Sigmoid colon (tissue), 7 donors: ENCODE data around the gene ZNF787. TPM values are rescaled to one million over a fixed set of nuclear protein-coding genes. Genes with fewer than 3 reads are reported as not detected.

Experiments
- DNase-seq: peaks from one replicate; pipeline ENCODE4 v3.0.0-alpha.2; 2019
- H3K27ac ChIP-seq, 4 donors: fragments of 200-600 bp; sonication (generic); one replicate each; pipeline ENCODE4 v1.5.1; 2016 to 2019; ENCODE audit warnings: mild to moderate bottlenecking in 1 of 4
- H3K27me3 ChIP-seq, 3 donors: fragments of 200-600 bp; sonication (generic); one replicate each; pipeline ENCODE4 v1.5.1; 2019; ENCODE audit warnings: mild to moderate bottlenecking in 1 of 3
- H3K36me3 ChIP-seq, 4 donors: fragments of 200-600 bp; sonication (generic); one replicate each; pipeline ENCODE4 v1.5.1; 2016 to 2019
- H3K4me1 ChIP-seq, 4 donors: fragments of 200-600 bp; sonication (generic); one replicate each; pipeline ENCODE4 v1.5.1; 2017 to 2019
- H3K4me3 ChIP-seq, 4 donors: fragments of 200-600 bp; sonication (generic); one replicate each; pipeline ENCODE4 v1.5.1; 2017 to 2019; ENCODE audit warnings: mild to moderate bottlenecking in 2 of 4, moderate library complexity in 1 of 4
- H3K9me3 ChIP-seq, 4 donors: fragments of 200-600 bp in 3 of 4; sonication (generic) in 3 of 4; one replicate each; pipeline versions ENCODE4 v1.5.1 to v1.6.1; 2013 to 2019
- EP300 ChIP-seq, 4 donors: sonication (generic); formaldehyde crosslinking; IDR thresholded peaks; one replicate each; pipeline ENCODE4 v1.6.1; 2017; ENCODE audit warnings: antibody characterized with exemption in 4 of 4
- POLR2A ChIP-seq, 2 donors: fragments of 450-650 bp; IDR thresholded peaks; one replicate each; pipeline ENCODE4 v1.6.1; 2016; ENCODE audit warnings: antibody characterized with exemption in 2 of 2, mild to moderate bottlenecking in 2 of 2, moderate library complexity in 2 of 2
- POLR2AphosphoS5 ChIP-seq, 4 donors: sonication (generic); formaldehyde crosslinking; IDR thresholded peaks; one replicate each; pipeline ENCODE4 v1.6.1; 2017; ENCODE audit warnings: antibody characterized with exemption in 4 of 4
- WGBS, 2 donors: extraction: QIAGEN DNeasy Blood & Tissue Kit; methylation state at CpG; one replicate each; pipeline ENCODE4 v1.1.7; 2013; 5-methylcytosine and 5-hydroxymethylcytosine counted together
- intact Hi-C: fragments of 100-400 bp; cut with DNase I; formaldehyde crosslinking; loops from one replicate; pipeline ENCODE4 v1.15.1; 2023
- polyA plus RNA-seq, 3 donors: library from polyadenylated mRNA; stranded (reverse); fragments of 200-250 nt; gene quantifications; one replicate each; pipeline ENCODE4 v1.2.3, GENCODE V29; 2013
- total RNA-seq, 4 donors: library from RNA; depleted of rRNA; stranded (reverse); fragments of >200 nt; gene quantifications; one replicate each; pipeline ENCODE4 v1.1.0, GENCODE V29; 2016
- TF ChIP-seq, protein P1 (sequence below), 4 experiments: fragments of 450-650 bp in 3 of 4; fragments of 200-600 bp in 1 of 4; IDR thresholded peaks; one replicate each; pipeline ENCODE4 v1.5.1; 2016 to 2019; ENCODE audit warnings: antibody characterized with exemption in 4 of 4, mild to moderate bottlenecking in 3 of 4, moderate library complexity in 2 of 4
- donor health status: healthy with polysubstance abuse.
- donor health status: Bipolar disorder and iron deficiency.
- donor health status: healthy.

Gene ZNF787
- total and polyA plus RNA-seq, 7 donors = 11.0 to 38.3 (median 14.1) TPM

DNA sequence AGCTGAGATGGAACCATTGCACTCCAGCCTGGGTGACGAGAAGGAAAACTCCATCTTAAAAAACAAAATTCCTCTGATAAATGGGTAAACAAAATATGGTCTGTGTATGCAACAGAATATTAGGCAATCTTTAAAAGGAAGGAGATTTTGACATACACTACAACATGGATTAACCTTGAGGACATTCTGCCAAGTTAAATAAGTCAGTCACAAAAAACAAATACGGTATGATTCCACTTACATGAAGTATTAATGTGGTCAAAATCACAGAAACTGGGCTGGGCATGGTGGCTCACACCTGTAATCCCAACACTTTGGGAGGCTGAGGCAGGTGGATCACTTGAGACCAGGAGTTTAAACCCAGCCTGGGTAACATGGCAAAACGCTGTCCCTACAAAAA is 17.0 kb upstream of the ZNF787 start:
- Histone ChIP-seq H3K4me3 (no peak overlapping the region), H3K4me1 (peaks cover 0 to 24% (median 21%) of the 10 kb centered on the region in 4 donors), H3K27ac (no peak overlapping the region), H3K9me3 (no peaks in the 10 kb centered on the region), H3K27me3 (no peaks in the 10 kb centered on the region), H3K36me3 (no peaks in the 10 kb centered on the region)
- WGBS, 2 donors = 26 to 71% methylated on average over 3 of the region's 3 CpGs
- intact Hi-C loops = no loop called here
- TF ChIP-seq, protein P1, sequence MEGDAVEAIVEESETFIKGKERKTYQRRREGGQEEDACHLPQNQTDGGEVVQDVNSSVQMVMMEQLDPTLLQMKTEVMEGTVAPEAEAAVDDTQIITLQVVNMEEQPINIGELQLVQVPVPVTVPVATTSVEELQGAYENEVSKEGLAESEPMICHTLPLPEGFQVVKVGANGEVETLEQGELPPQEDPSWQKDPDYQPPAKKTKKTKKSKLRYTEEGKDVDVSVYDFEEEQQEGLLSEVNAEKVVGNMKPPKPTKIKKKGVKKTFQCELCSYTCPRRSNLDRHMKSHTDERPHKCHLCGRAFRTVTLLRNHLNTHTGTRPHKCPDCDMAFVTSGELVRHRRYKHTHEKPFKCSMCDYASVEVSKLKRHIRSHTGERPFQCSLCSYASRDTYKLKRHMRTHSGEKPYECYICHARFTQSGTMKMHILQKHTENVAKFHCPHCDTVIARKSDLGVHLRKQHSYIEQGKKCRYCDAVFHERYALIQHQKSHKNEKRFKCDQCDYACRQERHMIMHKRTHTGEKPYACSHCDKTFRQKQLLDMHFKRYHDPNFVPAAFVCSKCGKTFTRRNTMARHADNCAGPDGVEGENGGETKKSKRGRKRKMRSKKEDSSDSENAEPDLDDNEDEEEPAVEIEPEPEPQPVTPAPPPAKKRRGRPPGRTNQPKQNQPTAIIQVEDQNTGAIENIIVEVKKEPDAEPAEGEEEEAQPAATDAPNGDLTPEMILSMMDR (IDR thresholded peaks at IDR 0.05) = no peak
- DNase-seq = no peak

DNA sequence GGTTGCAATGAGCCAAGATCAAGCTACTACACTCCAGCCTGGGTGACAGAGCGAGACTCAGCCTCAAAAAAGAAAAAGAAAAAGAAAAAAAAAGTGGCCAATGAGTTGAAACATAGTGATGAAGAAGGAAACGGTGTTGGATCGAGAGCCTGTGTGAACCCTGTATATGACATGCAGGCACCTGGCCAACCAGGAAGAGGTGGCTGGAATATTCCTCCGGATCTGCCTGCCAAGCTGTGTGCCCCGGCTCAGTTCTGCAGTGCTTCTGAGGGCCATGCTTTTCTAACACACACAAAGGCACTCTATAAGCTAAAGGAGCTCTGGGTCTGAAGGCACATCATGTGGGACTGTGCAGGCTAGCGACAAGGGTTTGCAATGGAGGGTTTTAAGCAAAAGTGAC is 16.3 kb upstream of the ZNF787 start:
- TF ChIP-seq, protein P1 (IDR thresholded peaks at IDR 0.05) = no peak
- no peak for TF ChIP-seq POLR2A (IDR thresholded peaks at IDR 0.05)
- TF ChIP-seq EP300 (IDR thresholded peaks at IDR 0.05) = no peak
- no peak for TF ChIP-seq POLR2AphosphoS5 (IDR thresholded peaks at IDR 0.05)
- Histone ChIP-seq H3K36me3 (no peaks in the 10 kb centered on the region), H3K4me1 (peaks cover 0 to 21% (median 17%) of the 10 kb centered on the region in 4 donors), H3K27ac (peak overlapping the region in 1 of 4 donors; percentile 4), H3K9me3 (no peaks in the 10 kb centered on the region), H3K27me3 (no peaks in the 10 kb centered on the region), H3K4me3 (no peak overlapping the region)
- intact Hi-C loops = no loop called here
- no peak for DNase-seq
- WGBS, 2 donors = 18 to 61% methylated on average over 6 of the region's 6 CpGs

DNA sequence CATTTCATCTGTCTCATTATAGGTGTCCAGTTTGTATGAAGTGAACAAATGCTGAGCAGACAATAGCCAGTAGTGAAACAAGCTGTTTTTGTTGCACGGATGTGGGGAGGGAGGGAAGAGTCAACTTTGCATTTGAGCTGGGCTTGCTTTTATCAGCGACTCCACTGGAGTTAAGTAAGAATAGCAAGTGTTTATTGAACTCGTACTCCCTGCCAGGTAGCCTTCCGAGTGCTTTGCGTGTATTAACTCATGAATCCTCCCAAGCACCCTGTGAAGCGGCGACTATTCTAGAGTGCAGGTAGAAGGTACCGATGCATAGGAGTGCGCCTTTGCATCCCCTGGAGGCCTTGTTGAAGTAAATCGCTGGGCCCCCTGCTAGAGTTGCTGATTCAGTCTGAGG is 15.3 kb upstream of the ZNF787 start:
- DNase-seq = no peak
- WGBS, 2 donors = 84 to 92% methylated on average over 10 of the region's 10 CpGs
- intact Hi-C loops = no loop called here
- no peaks in the 10 kb centered on the region for H3K27me3 ChIP-seq
- no peaks in the 10 kb centered on the region for H3K36me3 ChIP-seq
- H3K27ac ChIP-seq = no peak overlapping the region
- H3K4me1 ChIP-seq = peaks cover 0 to 20% (median 18%) of the 10 kb centered on the region in 4 donors
- no peak overlapping the region for H3K4me3 ChIP-seq
- TF ChIP-seq POLR2A (IDR thresholded peaks at IDR 0.05) (no peak), EP300 (IDR thresholded peaks at IDR 0.05) (no peak), POLR2AphosphoS5 (IDR thresholded peaks at IDR 0.05) (no peak)
- TF ChIP-seq, protein P1 (IDR thresholded peaks at IDR 0.05) = no peak
- H3K9me3 ChIP-seq = no peaks in the 10 kb centered on the region

DNA sequence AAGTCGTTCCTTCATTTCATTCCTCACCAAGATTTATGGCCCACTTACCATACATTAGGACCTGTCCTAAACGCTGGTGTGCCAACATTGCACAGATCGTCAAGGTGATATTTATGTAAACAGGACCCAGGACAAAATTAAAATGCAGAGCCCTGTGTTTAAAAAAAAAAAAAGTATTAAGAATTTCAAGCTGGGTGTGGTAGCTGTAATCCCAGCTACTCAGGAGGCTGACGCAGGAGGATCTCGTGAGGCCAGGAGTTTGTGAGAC is 13.5 kb upstream of the ZNF787 start:
- WGBS, 2 donors = 16 to 56% methylated on average over 5 of the region's 5 CpGs
- DNase-seq = no peak
- Histone ChIP-seq H3K4me3 (no peak overlapping the region), H3K4me1 (peaks cover 0 to 13% (median 10%) of the 10 kb centered on the region in 4 donors), H3K9me3 (no peaks in the 10 kb centered on the region), H3K27ac (no peak overlapping the region), H3K27me3 (no peaks in the 10 kb centered on the region), H3K36me3 (no peaks in the 10 kb centered on the region)
- intact Hi-C loops = no loop called here
- TF ChIP-seq POLR2AphosphoS5 (IDR thresholded peaks at IDR 0.05) (no peak), POLR2A (IDR thresholded peaks at IDR 0.05) (no peak), EP300 (IDR thresholded peaks at IDR 0.05) (no peak)
- TF ChIP-seq, protein P1 (IDR thresholded peaks at IDR 0.05) = no peak

DNA sequence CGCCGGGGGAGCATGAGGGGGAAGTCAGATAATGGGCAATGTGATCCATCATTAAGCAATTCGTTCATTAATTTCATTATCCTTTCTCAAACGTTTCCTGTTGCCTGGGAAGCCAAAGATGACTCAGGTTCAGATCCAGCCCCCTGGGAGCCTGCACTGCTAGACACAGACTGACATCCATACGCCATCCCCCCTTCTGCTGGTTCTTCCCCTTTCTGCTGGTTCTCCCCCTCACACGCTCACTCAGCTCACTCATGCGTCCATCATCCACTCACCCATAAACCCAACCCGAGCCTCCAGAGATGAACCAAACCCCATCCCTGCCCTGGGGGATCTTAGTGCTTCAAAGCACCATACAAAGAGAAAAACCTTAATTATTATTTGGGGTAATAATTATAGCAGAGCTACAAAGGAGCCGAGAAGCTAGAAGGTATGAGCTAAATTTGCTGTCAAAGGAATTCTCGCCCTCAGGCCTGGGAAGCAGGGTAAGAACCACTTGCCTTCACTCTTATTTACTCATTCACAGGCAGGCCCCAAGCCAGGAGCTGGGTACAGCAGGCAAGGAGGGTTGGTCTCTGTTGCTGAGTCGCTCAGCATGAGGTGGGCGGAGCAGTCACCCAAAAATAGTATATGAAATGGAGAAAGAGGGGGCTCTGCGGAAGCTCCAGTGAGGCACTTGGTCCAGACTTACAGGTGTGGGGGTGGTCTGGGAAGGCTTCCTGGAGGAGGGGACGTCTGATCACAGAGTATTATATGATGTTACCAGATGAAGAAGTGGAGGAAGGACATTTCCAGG is 13.0 kb upstream of the ZNF787 start:
- H3K27ac ChIP-seq = no peak overlapping the region
- H3K4me1 ChIP-seq = peaks cover 0 to 12% (median 10%) of the 10 kb centered on the region in 4 donors
- intact Hi-C loops = no loop called here
- 72 to 77% methylated on average over 14 of the region's 14 CpGs for WGBS, 2 donors
- no peaks in the 10 kb centered on the region for H3K27me3 ChIP-seq
- no peak for TF ChIP-seq POLR2A (IDR thresholded peaks at IDR 0.05)
- TF ChIP-seq, protein P1 (IDR thresholded peaks at IDR 0.05) = no peak
- TF ChIP-seq EP300 (IDR thresholded peaks at IDR 0.05) = no peak
- no peak for TF ChIP-seq POLR2AphosphoS5 (IDR thresholded peaks at IDR 0.05)
- H3K4me3 ChIP-seq = no peak overlapping the region
- no peaks in the 10 kb centered on the region for H3K9me3 ChIP-seq
- DNase-seq = no peak
- H3K36me3 ChIP-seq = no peaks in the 10 kb centered on the region
